Inferior parietal cortex (tissue), 1 donor: Measurements from ENCODE around the gene F10.

Experiments used
- DNase-seq: peaks from one replicate; pipeline ENCODE4 v3.0.0-alpha.2; 2016; ENCODE audit errors: extremely low spot score

The F10 gene

DNA sequence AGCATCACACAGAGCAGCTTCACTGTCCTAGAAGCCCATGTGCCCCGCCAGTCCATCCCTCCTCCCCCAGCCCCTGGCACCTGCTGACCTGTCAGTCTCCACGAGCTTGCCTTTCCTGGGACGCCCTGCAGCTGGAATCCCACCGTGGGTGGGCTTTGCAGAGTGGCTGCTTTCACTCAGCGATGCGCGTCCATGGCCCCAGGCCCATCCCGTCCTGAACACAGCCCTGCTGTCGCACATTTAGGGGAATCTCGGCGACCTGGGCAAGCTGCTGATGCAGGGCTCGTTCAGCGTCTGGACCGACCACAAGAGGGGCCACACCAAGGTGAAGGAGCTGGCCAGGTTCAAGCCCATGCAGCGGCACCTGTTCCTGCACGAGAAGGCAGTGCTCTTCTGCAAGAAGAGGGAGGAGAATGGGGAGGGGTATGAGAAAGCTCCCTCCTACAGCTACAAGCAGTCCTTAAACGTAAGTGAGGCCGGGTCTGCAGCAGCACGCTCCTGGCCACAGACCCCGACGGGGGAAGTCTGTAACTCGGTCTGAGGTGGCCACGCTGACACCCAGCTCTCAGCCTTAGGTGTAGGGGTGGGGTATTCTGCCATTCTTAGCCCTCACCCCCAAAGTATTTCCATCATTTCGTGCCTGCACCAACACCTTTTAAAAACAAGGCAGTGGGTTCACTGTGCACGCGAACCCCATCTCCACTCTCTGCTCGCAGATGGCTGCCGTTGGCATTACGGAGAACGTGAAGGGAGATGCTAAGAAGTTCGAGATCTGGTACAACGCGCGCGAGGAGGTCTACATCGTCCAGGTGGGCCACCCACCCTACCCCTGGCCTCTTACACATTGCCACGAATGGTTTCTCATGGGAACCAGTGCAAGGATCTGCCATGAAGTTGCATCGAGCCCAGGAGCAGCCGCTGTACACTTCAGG is 35.3 kb upstream of the F10 start:
- no peak for DNase-seq

DNA sequence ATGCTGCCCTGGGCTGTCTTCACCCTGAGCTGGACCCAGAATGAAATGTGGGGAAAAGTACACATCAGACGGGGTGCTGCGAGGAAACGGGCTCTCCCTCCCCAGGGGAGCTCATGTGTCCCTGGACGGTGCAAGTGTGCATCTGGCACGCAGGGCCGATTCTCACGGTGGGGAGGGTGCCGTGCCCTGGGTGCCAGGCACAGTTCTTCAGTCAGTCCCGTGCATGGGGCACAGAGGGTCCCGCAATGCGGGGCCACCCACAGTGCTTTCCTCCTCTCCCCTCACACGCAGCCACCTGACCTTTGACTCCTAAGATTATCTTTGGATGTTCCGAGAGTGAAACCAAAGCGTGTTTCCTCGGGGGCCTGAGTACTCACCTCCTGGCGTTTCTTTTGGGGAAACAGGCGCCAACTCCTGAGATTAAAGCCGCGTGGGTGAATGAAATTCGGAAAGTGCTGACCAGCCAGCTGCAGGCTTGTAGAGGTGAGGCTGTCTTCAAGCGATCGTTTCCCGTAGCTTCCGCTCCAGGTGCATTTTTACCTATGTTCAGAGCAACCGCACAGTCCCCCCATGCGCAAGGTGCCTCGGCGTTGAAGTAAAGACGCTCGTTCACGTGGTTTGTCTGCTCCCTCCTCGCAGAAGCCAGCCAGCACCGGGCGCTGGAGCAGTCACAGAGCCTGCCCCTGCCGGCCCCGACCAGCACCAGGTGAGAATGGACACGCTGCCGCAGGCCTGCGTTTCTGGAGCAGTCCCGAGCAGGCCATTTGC is 34.5 kb upstream of the F10 start:
- no peak for DNase-seq

DNA sequence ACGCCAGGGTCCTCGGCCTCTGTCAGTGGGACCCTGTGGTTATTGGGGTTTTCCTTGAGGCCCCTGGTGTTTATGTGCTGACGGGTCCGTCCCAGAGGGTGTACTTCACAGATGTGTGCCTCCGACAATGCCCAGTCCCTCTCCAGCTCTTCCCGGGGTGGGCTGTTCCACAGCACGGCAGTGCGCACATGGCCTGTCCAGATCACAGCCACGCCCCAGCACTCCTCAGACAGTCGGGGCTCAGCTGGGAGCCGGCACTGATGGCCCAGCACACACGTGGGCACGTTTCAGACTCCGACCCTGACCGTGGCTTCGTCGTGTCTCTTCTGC is 33.9 kb upstream of the F10 start:
- DNase-seq = no peak

DNA sequence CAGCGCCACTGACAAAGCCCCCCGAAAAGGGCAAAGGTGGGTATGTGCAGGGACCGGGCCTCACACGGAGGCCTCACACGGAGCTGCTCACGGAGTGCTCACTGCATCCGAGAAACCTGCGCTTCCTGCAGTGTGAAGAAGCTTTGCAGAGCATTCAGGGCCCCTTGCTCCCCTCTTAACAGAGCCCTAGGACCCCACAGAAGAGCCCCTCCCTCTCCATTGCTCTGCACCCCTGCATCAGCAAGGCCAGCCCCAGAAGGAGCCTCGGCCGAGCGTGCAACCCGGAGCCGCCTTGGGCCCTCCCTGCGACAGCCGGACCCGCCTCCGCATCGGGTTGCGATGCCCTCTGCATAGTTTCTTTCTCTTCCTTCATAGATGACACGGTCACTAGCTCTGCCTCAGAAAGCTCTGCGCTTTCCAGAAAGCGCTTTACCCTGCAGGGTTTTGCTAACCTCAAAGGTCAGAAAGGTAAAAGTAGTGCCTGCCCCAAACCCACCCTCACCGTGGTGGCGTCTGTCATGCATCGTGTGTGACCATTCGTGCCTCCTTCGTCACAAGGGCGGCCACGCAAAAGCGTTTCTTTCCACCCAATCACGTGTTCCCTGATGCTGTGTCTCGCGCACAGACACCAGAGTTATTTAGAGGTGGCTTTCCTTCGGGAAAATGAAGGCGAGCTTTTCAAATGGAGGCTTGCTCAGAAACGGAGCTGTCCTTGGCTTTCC is 32.7 kb upstream of the F10 start:
- no peak for DNase-seq

DNA sequence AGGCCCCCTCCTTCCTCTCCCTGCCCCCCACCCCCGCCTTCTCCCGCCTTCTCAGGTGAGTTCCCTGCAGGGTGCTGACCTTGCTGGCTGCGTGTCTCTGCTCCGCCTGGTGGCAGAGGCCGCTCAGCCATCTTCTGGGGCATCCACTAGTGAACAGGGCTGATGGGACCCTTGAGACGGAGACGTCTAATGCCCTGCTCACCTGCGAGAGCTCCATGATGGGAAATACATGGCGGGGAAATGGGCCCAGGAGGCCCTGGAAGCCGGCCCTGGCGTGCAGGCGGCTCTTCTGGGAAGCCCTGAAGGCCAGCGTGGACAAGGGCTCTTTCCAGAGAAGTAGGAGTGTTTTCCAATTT is 32.2 kb upstream of the F10 start:
- DNase-seq = no peak

DNA sequence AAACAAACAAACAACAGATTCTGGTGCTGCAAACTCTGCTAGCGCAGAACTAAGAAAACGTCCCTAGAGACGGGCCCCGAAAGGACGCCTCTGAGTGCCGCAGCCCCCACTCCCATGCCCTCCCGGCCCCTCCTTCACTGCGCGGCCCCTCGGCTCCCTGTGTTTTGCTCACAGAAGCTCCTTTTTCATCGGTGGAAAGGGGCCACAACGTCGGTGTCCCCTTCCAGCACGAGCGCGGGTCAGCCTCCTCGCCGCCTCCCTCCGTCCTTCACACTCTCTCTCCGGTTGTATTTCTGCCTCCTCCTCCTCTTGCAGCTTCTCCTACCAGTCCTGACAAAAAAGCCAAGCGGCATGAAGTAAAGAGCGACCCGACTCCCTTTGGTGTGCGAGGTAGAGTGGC is 31.8 kb upstream of the F10 start:
- no peak for DNase-seq

DNA sequence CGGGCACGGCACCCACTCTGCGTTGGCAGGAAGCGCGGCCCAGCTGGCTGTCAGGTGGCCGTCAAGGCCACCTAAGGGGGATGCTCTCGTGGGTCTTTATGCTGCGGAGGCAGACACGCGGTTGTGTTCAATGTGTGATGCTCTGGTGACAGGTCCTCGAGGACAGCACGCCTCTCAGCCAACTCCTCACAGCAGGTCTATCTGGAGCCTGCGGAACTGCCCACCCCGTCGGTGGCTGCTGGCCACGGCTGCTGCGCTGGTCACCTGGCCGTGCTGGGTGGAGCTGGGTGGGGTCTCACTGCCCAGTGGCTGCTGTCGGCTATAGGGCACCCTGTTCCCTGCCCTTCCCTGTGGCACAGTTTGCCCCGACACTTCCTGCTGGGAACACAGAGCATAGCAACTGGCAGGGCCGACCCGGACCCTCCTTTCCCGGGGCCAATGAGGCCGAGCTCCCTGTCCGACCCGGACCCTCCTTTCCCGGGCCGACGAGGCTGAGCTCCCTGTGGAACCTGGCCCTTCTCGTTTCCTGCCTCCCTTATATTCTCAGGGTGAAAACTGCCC is 31.3 kb upstream of the F10 start:
- no peak for DNase-seq

DNA sequence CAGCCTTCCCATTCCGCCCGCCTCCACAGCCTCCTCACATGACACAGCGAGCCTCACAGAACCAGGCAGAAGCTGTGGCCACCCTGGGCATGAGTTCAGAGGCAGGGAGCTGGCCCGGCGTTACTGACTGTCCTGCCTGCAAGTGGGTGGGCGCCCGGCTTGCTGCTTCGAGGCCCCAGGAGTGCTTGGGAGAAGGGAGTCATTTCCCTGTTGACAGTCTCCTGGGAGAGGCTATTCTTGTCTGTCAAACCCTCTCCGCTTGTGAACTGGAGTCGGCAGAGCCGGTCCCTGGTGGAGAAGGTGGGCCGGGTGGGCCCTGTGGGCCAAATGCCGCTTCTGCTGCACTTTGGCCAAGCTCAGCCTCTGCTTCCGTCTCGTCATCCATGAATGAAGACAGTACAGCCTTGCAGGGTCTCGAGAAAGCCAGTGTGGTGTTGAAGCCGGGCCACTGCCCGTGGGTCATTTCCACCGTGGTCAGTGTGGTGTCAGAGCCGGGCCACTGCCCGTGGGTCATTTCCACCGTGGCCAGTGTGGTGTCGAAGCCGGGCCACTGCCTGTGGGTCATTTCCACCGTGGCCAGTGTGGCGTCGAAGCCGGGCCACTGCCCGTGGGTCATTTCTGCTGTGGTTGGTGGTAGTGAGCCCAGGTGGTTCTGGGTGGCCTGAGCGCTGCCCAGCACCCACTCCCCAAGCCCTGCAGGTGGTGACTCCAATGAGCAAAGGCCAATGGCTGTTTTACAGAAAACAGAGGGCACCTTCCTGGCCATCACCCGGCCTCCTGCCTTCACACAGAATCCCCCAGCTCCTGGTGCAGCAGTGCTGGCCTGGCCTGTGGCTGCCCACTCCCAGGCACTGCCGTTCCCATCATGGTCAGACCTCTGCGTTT is 30.5 kb upstream of the F10 start:
- no peak for DNase-seq

DNA sequence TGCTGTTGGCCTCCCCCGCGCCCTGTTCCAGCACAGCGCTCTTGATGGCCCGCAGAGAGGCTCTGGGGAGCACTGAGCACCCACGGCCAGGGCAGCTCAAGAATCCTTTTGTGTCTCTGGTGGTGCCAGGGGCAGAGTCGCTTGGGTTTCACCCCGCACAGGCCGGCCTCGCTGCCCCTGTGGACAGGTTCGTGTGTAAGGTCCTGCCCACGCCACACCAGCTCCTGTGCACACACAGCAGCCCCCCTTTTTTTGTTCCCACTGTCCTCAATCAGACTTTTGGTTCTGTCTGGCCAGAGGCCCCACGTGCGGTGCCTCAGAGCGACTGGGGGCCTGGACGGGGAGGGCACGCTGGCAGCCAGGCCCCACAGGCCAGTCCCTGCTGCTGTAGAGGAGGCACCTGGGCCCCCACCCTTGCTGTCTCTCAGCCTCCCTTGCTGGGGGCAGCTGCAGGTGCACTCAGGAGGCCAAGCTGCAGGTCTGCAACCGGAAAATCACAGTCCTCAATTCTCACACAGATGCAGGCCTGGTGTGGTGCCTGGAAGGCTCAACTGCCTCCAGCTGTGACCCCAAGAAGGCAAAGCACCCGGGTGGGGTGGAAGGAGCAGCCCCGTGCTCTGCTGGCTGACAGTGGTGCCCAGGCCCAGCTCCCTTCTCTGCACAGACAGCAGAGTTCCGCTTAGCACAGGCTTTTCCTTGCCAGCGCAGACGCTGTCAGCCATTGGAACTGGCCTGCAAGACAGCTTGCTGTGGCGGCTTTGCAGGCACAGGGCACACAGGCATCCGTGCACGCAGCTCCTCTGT is 29.6 kb upstream of the F10 start:
- no peak for DNase-seq

DNA sequence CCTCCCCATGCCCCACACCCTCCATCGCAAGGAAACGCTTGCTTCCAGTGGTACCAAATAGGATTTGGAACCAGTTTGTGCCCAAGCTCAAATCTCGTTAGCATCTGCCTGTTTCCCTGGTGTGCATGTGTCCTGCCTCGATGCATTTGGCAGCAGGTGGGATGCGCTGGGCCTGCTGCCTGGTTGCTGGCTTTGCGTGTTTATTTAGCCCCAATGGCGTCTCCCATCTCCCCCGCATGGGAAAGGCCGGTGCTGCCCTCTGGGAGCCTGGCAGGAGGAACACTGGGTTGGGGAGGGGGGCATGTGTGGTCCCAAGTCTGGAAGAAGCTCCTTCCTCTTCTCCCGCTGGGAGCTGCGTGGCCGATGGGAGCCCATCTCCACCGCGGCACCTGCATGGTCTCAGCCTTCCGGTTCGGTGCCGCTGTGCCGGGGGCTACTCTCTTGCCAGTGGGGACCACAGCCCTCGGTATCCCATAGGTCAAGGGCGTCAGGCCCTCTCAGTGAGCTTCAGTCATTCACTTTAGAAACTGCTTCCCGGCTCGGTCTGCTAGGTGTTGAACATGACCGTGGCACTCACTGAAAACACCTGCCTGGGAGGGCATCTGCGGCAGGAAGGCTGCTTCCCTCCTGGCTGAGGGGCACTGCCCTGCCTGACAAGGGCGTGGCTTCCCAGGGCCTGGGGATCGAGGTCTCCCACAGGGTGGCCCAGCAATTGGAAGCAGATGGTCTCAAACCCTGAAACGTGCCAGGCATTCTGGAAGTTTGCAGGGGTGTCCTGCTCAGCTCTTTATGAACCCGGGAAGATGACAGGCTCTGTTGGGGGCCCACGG is 28.8 kb upstream of the F10 start:
- DNase-seq = no peak

DNA sequence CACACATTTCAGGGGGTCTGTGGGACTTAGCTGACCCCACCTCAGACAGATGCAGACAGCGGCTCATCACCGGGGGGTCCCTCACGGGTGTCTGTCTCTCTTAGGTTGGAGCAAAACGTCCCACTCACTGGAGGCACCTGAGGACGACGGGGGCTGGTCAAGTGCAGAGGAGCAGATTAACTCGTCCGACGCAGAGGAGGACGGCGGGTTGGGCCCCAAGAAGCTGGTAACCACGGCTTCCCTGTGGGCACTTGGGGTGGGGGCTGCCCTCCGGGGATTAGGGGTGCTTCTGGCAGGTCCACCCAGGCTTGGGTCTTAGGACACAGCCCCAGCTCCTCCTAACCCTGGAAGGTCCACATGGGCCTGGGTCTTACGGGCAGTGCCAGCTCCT is 28.2 kb upstream of the F10 start:
- no peak for DNase-seq

DNA sequence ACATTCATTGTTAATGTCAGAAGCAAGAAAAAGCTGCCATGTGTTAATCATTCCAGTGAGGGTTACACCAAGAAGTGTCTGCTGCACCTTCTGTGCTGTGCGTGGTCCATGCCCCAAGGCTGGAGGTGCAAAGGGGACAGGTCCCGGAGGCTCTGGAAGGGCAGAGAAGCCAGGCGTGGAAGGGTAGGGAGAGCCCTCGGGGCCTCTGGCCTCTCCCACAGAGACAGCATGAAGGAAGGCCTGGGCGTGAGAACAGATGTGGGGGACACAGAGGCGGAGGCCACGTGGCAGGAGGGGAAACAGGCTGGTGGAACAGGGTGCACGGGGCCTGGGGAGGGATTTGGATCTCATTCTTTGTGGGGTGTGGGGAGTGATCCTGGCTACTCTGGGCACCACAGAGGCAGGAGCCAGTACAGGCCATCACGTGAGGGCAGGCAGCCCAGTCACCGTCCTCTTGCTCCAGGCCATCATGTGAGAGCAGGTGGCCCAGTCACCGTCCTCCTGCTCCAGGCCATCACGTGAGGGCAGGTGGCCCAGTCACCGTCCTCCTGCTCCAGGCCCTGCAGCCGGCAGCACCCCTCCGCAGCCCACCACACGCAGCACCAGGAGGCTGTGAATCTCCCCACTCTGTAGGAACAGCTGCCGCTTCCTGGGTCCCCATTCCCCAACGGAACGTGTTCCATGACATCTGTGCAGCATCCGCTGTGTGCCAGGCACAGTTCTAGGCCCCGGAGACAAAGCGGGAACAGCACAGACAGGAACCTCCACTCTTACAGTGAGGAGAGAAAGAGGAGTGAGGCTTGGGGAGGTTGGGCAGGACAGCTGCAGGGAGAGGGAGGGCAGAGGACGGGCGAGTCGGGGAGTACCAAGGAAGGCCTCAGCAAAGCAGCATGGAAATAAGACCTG is 27.2 kb upstream of the F10 start:
- no peak for DNase-seq

DNA sequence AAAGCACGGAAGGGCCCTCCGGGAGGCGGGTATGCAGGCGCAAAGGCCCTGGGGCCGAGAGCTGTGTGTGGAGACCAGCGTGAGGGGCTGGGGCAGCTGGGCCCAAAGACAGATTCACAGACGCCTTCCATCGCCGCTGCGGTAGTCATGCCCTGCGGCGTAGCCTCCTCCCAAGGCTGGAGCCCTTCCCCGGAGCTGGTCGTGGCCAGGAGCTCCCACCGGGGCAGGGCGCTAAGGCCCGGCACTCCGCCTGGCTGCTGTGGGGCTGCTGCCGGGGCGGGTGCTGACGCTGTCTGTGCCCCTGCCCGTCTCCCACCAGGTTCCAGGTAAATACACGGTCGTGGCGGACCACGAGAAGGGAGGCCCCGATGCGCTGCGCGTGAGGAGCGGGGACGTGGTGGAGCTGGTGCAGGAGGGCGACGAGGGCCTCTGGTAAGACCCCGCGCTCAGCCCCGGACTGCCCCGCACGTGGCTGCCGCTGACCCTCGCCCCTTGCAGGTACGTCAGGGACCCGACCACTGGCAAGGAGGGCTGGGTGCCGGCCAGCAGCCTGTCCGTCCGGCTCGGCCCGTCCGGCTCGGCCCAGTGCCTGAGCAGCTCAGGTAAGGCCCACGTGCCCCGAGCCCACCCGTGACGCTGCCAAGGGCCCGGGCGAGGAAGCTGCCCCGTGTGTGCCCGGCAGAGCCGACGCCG is 26.4 kb upstream of the F10 start:
- no peak for DNase-seq

DNA sequence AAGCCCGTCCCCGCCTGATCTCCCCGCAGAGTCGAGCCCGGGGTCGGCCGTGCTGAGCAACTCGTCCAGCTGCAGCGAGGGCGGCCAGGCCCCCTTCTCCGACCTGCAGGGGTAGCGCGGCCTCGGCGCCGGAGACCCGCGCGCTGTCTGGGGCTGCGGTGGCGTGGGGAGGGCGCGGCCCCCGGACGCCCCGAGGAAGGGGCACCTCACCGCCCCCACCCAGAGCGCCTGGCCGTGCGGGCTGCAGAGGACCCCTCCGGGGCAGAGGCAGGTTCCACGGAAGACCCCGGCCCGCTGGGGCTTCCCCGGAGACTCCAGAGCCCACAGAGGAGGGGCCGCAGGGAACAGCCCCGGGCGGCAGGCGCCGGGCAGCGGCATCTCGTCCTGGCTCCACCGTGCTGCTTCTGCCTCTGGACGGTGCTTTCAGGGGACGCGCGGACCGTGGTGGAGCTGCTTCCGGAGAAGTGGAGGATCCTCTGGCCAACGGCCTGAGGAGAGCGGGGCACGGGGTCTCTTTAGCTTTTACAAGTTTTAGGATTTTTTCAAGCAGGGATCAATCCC is 25.8 kb upstream of the F10 start:
- DNase-seq = no peak

DNA sequence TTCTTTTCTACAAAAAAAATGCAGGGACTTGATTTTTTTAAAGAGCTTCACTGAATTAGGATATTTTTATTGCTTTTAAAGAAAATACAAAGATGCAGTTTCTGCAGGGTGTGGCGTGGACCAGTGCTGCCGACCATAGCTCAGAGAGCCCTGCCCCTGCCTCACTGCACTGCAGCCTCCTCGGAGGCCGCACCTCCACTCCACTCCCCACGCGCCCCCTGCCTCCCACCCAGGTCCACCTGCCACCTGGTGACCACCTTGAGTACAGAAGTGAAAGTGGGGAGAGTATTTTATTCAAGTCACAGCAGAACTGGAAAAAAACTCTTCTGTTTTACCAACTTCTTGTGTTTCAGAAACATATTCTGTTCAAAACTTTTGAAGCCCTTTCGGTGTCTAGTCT is 24.9 kb upstream of the F10 start:
- DNase-seq = no peak

DNA sequence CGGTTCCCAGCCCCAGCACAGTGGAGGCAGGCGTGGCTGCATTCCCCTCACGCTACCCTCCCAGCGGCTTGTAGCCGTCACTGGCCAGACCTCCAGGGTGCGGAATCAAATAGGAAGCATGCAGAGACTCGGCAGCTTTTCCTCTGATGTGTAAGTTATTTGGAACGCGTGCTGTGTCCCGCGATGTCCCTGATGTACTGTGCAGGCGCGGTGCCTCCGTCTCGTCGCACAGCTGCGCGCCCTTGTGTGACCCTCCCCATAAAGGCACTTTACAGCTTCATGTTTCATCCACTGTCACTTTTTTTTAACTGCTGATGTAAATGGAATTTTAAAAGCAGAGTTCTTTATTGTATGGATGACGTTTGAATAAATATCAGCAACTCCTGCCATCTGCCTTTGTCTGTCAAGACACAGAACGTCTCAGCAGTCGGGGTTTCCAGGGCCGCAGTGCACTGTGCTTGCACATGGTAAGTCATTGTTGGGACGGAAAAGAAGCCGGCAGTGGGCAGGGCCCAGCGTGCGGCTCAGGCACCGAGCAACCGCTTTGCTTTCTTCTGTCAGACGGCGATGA is 24.4 kb upstream of the F10 start:
- no peak for DNase-seq

DNA sequence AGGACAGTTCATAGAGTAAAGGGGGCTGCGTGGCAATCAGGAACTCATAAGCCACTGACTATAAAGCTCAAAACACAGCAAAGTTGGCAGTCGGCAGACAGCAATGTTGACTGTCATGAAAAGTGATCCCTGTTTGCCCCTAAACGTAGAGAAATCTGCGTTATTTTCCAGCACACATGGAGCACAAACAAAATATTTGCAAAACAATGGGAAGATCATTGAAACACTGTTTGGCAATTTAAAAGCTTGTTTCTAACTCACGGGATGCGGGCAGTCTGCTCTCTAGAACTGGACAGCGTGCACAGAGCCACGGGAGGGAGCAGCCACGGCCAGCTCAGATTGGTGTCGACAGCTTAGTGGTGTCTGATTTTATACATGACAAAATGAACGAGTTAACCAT is 23.5 kb upstream of the F10 start:
- no peak for DNase-seq
